ENCODE results near the gene CAPN5. TPM values are rescaled to one million over a fixed set of nuclear protein-coding genes. Genes with fewer than 3 reads are reported as not detected.

The CAPN5 gene
- total RNA-seq, 2 experiments from 2014 or later, result 5.1 to 6.9 TPM

DNA sequence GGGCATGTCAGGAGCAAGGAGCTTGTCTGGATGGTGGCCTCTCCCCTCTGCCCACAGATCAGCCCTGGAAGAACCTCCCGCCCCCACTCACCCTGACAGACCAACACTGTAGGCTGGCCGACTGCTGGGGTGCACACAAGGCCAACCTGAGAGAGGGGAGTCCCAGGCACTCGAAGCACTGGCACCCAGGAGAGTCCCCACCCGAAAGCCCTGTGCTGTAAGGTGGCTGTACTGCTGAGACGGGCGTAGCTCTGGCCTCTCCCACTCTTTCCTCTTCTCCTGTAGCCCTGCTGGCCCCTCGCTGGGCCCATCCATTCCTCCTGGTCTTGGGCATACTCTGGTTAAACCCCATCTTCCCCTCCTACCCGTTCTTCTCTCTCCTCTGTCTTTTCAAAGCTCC, 101.0 kb downstream of the CAPN5 start:
- Mint-ChIP-seq H3K27ac (no peak overlapping the region), H3K4me1 (ENCODE audit: low read depth) (no peaks in the 10 kb centered on the region), H3K4me3 (no peak overlapping the region), H3K27me3 (no peaks in the 10 kb centered on the region), H3K36me3 (ENCODE audit: low read depth) (no peaks in the 10 kb centered on the region), H3K9me3 (no peaks in the 10 kb centered on the region)
- TF ChIP-seq, protein P1, sequence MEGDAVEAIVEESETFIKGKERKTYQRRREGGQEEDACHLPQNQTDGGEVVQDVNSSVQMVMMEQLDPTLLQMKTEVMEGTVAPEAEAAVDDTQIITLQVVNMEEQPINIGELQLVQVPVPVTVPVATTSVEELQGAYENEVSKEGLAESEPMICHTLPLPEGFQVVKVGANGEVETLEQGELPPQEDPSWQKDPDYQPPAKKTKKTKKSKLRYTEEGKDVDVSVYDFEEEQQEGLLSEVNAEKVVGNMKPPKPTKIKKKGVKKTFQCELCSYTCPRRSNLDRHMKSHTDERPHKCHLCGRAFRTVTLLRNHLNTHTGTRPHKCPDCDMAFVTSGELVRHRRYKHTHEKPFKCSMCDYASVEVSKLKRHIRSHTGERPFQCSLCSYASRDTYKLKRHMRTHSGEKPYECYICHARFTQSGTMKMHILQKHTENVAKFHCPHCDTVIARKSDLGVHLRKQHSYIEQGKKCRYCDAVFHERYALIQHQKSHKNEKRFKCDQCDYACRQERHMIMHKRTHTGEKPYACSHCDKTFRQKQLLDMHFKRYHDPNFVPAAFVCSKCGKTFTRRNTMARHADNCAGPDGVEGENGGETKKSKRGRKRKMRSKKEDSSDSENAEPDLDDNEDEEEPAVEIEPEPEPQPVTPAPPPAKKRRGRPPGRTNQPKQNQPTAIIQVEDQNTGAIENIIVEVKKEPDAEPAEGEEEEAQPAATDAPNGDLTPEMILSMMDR (IDR thresholded peaks at IDR 0.05), result no peak
- Histone ChIP-seq H3K27me3 (ENCODE audit: control insufficient read depth in 1 of 2, insufficient read depth in 2 of 2, low read length in 2 of 2) (no peaks in the 10 kb centered on the region), H3K4me1 (ENCODE audit: insufficient read depth, low read length) (no peaks in the 10 kb centered on the region), H3K36me3 (ENCODE audit: insufficient read depth, low read length) (no peaks in the 10 kb centered on the region), H3K4me3 (ENCODE audit: low read length) (no peak overlapping the region), H3K9me3 (ENCODE audit: control insufficient read depth in 1 of 2, insufficient read depth in 1 of 2, low read length in 2 of 2) (no peaks in the 10 kb centered on the region), H3K27ac (ENCODE audit: low read depth in 1 of 2, low read length in 2 of 2) (no peak overlapping the region)
- ChIA-PET CTCF (no interaction called here), POLR2A (no interaction called here)
- DNase-seq (no peak), ATAC-seq (ENCODE audit: poor library complexity) (no peak)
- intact Hi-C loops (cut with DNase I, micrococcal nuclease), result no loop called here

DNA sequence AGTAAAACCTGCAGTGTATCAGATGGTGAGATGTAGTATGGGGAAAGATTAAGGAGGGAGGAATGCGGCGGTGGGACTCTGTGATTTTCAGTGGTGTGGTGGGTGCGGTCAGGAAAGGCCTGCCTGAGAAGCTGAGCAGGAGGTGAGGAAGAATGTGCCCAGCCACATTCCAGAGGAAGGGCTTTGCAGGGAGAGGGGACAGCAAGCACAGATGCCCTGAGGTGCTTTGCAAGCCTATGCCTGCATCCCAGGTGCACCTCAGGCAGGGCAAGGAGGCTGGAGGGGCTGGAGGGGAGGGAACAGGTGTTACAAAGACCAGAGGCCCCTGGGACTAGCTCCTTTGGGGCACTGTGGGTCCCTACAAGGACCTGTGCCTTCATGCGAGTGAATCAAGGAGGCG, 103.3 kb downstream of the CAPN5 start:
- H3K27me3 Mint-ChIP-seq, result no peaks in the 10 kb centered on the region
- Histone ChIP-seq H3K9me3 (ENCODE audit: control insufficient read depth in 1 of 2, insufficient read depth in 1 of 2, low read length in 2 of 2) (no peaks in the 10 kb centered on the region), H3K27ac (ENCODE audit: low read depth in 1 of 2, low read length in 2 of 2) (no peak overlapping the region), H3K4me3 (ENCODE audit: low read length) (no peak overlapping the region), H3K4me1 (ENCODE audit: insufficient read depth, low read length) (no peaks in the 10 kb centered on the region), H3K27me3 (ENCODE audit: control insufficient read depth in 1 of 2, insufficient read depth in 2 of 2, low read length in 2 of 2) (no peaks in the 10 kb centered on the region), H3K36me3 (ENCODE audit: insufficient read depth, low read length) (no peaks in the 10 kb centered on the region)
- no peak overlapping the region for H3K27ac Mint-ChIP-seq
- H3K4me1 Mint-ChIP-seq (ENCODE audit: low read depth), result no peaks in the 10 kb centered on the region
- no peak overlapping the region for H3K4me3 Mint-ChIP-seq
- intact Hi-C loops (cut with DNase I, micrococcal nuclease), result no loop called here
- ChIA-PET CTCF (no interaction called here), POLR2A (no interaction called here)
- H3K9me3 Mint-ChIP-seq, result no peaks in the 10 kb centered on the region
- H3K36me3 Mint-ChIP-seq (ENCODE audit: low read depth), result no peaks in the 10 kb centered on the region
- ATAC-seq (ENCODE audit: poor library complexity) (no peak), DNase-seq (no peak)
- TF ChIP-seq, protein P1 (IDR thresholded peaks at IDR 0.05), result no peak

DNA sequence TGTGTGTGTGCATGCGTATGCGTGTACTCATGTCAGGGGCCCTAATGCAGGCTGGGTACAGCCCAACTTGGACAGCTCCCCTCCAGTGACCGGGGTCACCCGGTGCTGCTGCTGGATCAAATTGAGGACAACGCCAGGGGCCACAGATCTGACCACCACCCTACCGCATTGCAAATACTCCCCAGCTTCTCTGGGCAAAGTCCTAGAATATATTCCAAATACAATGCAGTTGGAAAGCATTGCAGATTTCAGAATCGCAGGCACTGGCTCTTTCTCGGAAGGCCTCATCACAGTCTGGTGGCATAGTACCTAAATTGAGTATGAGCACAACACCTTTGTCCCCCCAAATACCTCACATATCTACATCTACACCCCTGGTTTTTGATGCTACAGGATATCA, 104.5 kb downstream of the CAPN5 start:
- Mint-ChIP-seq H3K4me3 (no peak overlapping the region), H3K27me3 (no peaks in the 10 kb centered on the region), H3K36me3 (ENCODE audit: low read depth) (no peaks in the 10 kb centered on the region), H3K4me1 (ENCODE audit: low read depth) (no peaks in the 10 kb centered on the region), H3K27ac (no peak overlapping the region), H3K9me3 (no peaks in the 10 kb centered on the region)
- Histone ChIP-seq H3K27ac (ENCODE audit: low read depth in 1 of 2, low read length in 2 of 2) (no peak overlapping the region), H3K4me1 (ENCODE audit: insufficient read depth, low read length) (peaks cover 6% of the 10 kb centered on the region), H3K27me3 (ENCODE audit: control insufficient read depth in 1 of 2, insufficient read depth in 2 of 2, low read length in 2 of 2) (no peaks in the 10 kb centered on the region), H3K9me3 (ENCODE audit: control insufficient read depth in 1 of 2, insufficient read depth in 1 of 2, low read length in 2 of 2) (no peaks in the 10 kb centered on the region), H3K36me3 (ENCODE audit: insufficient read depth, low read length) (no peaks in the 10 kb centered on the region), H3K4me3 (ENCODE audit: low read length) (no peak overlapping the region)
- ChIA-PET POLR2A (no interaction called here), CTCF (no interaction called here)
- intact Hi-C loops (cut with DNase I, micrococcal nuclease), result no loop called here
- DNase-seq, result no peak
- TF ChIP-seq, protein P1 (IDR thresholded peaks at IDR 0.05), result no peak
- no peak for ATAC-seq (ENCODE audit: poor library complexity)
